Endometrial microvascular endothelial cells (primary cell): Measurements from ENCODE around the gene KRTAP23-1. TPM values are rescaled to one million over a fixed set of nuclear protein-coding genes. Genes with fewer than 3 reads are reported as not detected.

Experiments
- in situ Hi-C: cut with HindIII; loops from 2 replicates; pipeline ENCODE4 v1.10.0; 2017; ENCODE audit warnings: low sequenced_read_pairs, low pct_unique_long_range_greater_than_20kb; ENCODE audit errors: inconsistent ontology term
- total RNA-seq: library from RNA; depleted of rRNA; stranded (reverse); fragments of >200 nt; gene quantifications from one replicate; pipeline ENCODE4 v1.2.3, GENCODE V29; 2015; ENCODE audit errors: inconsistent ontology term

Gene KRTAP23-1, protein sequence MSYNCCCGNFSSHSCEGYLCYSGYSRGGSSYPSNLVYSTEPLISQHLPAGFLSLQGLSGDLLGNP
- not detected for total RNA-seq

DNA sequence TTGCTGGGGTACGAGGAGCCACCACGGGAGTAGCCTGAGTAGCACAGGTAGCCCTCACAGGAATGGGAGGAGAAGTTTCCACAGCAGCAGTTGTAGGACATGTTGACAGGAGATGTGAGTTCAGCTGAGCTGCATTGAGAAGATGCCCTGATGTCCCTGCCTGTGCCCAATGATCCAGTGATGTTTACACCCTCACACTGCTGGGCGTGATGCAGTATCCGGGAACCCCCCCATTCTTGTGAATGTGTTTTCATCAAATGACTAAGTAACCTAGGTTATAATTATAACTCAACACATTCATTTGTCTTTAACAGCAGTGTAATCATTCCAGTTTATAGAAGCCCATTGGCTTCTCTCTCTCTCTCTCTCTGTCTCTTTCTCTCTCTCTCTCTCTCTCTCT lies at the start of gene KRTAP23-1:
Gene KRTAP23-1, minus strand, starts transcription at position 101 of the 400 bp plus-strand sequence. Its CDS starts 0 bp downstream, at position 101.
- in situ Hi-C loops: no loop called here

- in situ Hi-C loops: no loop called here
Measured at GRCh38 chr21:30395731-30396130, 47.3 kb upstream of the KRTAP23-1 start, which contains the start of gene KRTAP13-1. Gene KRTAP13-1, plus strand, starts transcription at chr21:30396031. Its CDS starts 56 bp downstream, at chr21:30396087.

- in situ Hi-C loops: no loop called here
Measured at GRCh38 chr21:30391492-30392025, 43.2 kb upstream of the KRTAP23-1 start.

- in situ Hi-C loops: no loop called here
Measured at GRCh38 chr21:30382201-30382600, 33.8 kb upstream of the KRTAP23-1 start.

DNA sequence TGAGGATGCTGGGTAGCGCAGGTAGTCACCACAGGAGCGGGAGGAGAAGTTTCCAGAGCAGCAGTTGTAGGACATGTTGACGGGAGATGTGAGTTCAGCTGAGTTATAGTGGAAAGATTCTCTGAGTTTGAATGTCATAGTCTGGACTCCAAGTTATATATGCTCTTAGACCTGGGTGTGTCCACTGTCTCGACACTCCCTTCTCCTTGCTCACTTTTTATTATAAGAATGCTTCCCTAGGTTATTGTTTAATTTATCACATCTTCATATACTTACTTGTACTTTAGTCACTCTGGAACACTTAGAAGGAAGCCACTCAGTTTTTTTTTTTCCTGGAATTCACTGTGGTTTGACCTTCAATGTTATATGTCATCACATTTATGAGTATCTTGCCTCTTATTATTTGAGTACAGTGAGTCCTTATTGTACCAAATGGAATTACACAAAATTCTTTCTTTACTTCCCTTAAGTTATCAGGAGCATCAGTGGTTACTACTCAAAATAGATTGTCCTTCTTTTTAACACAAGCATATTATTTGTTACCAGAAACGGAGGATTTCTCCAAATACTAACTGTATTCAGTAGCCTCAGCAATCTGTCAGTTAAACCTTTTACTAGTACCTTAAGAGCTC lies 23.8 kb upstream of the KRTAP23-1 start, which contains the start of gene KRTAP13-2:
Gene KRTAP13-2, minus strand, starts transcription at position 133 of the 632 bp plus-strand sequence. Its CDS starts 58 bp downstream, at position 75.
- in situ Hi-C loops: no loop called here

DNA sequence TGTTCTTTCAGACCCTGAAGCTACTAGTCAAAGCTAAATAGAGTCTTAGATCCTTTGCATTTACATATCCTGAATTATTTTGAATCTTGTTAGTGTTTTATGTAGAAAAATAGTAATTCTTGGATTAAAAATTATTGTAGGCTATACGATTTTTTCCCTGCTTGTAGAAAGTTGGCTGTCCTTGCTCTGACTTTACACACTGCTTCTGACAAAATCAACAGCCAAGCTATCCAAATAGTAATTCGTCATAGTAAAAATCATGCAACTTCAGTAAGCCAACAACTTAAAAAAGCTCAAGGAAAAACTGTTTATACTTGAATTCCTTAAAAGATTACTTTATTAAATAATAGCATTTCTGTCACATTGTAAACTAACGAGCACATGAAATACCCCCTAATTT lies 7.5 kb upstream of the KRTAP23-1 start:
- in situ Hi-C loops: no loop called here

- in situ Hi-C loops: no loop called here
Measured at GRCh38 chr21:30354308-30355005, 6.1 kb upstream of the KRTAP23-1 start.

- in situ Hi-C loops: no loop called here
Measured at GRCh38 chr21:30351534-30351933, 3.1 kb upstream of the KRTAP23-1 start.

GRCh38 chr21:30349572-30349971 lies 1.2 kb upstream of the KRTAP23-1 start:
- in situ Hi-C loops: no loop called here

GRCh38 chr21:30345014-30345413 lies 3.4 kb downstream of the KRTAP23-1 start:
- in situ Hi-C loops: no loop called here

DNA sequence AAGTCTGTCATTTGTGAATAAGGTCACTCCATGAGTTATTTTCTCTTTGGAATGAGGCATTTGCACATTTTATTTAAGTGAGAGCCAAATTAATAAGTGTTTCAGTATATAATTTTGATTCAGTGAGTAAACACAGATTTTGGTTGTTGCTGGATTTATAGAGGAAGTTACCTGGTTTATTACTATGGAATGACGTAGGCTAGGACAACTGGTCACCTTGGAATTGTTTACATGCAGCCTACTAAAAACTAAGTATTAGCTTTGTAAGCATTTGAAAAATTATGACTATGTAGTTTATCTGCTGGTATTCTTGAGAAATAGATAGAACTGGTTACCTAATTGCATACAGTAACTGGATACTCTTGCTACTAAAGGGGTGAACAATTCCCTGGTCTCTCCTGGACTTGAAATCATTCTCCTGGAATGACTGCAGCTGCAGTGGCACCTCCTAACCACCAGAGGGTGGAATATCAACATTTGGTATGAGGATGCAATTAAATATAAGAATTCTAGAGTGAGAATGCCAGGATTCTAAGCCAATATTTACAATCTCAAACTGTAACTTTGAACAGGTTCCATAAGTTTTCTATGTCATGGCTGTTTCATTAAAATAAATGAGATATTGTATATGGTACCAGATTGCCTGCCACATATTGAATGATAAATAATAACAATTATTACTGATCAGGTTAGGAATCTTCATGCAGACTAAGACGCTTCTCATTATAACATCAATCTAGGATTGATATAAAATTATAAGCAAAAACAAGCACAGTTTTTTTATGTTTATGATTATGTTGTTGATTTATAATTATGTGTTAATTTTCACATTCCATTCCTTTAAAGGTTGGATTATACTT lies 7.5 kb downstream of the KRTAP23-1 start:
- in situ Hi-C loops: no loop called here

GRCh38 chr21:30338717-30339116 lies 9.7 kb downstream of the KRTAP23-1 start:
- in situ Hi-C loops: no loop called here

- in situ Hi-C loops: no loop called here
Measured at GRCh38 chr21:30337772-30338171, 10.6 kb downstream of the KRTAP23-1 start.

GRCh38 chr21:30337276-30337744 lies 11.1 kb downstream of the KRTAP23-1 start, which contains the start of gene KRTAP27-1:
Gene KRTAP27-1, minus strand, starts transcription at chr21:30337694. Its CDS starts 26 bp downstream, at chr21:30337668.
- in situ Hi-C loops: no loop called here

- in situ Hi-C loops: no loop called here
Measured at GRCh38 chr21:30336596-30336995, 11.8 kb downstream of the KRTAP23-1 start.

DNA sequence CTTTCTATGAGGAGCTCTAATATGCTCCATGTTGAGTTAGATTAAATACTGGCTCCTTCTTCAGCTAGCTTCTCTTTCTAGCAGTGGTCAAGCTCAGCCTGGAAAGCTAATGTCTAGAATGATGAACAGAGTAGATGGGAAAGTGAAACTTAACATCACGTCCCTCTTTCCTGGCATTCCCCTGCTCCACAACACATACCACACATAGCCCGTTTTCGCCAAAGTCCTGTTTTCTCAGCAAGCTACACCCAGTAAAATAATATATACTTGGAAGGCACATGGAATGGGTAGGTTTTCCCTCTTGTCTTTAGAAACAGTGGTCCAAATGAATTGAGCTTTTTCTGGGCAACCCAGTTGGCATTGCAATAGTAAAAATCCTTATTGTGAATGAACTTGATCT lies 14.7 kb downstream of the KRTAP23-1 start:
- in situ Hi-C loops: no loop called here

DNA sequence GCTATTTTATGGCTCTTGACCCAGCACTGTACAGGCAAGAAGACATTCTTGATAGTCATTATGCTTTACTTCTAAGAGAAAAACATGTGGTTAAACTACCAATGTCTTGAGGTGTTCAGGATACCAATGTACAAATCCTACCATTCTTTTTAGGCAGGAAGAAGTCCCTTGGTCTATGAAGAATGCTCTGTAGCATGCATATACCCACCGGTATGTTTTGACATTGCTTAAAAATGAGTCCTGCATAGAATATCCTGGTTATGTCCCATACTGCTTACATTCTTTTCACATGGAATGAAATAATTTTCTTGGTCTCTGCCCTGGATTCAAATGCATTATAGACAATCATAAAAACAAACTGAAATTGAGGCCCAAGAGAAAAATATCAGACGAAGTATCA lies 15.7 kb downstream of the KRTAP23-1 start:
- in situ Hi-C loops: no loop called here

- in situ Hi-C loops: no loop called here
Measured at GRCh38 chr21:30329203-30329875, 19.1 kb downstream of the KRTAP23-1 start.
